A204.1 (cell line): Measurements from ENCODE around the gene GPBP1L1.

ENCODE experiments used
- FAIRE-seq: peaks from 2 replicates; lab custom pipeline; 2012; peaks lifted over from hg19 to GRCh38; lab: Jason Lieb, UNC

GPBP1L1 gene

DNA sequence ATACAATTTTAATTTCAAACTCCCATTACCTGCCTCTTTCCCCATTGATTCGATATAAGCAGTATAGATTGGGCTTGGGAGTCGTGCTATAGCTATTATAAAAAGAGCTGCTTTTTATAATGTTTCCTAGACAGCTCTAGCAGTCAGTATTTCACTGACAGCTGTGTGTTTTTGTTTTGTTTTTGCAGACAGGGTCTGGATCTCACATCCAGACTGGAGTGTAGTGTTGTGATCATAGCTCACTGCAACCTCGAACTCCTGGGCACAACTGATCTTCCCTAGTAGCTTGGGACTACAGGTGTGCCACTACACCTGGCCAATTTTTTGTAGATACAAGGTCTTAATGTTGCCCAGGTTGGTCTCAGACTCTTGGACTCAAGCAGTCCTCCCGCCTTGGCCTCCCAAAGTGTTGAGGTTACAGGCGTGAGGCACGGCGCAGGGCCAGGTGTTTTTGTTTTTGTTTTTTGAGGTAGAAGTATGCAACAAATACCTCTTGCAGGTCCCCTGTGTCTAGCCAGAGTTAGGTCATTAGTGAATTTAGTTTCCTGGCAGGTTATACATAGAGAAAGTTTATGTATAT lies 100.7 kb downstream of the GPBP1L1 start:
- no peak for FAIRE-seq

DNA sequence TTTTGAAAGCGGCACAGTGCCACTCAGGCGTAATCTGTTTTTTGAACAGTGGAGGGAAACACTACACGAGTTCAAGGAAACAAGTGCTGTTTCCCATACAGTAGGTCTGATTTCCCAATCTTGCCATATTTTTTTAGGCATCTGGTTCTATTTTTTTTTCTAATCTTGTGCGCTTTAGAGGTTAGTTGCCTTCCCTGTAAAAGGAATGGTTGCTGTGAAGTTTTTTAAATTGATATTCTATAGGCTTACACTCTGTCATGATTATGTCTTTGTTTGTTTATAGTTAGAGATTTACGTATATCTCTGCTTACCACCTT lies 101.3 kb downstream of the GPBP1L1 start:
- no peak for FAIRE-seq

- FAIRE-seq, result no peak
Measured at GRCh38 chr1:45584351-45585109, 101.8 kb downstream of the GPBP1L1 start.

DNA sequence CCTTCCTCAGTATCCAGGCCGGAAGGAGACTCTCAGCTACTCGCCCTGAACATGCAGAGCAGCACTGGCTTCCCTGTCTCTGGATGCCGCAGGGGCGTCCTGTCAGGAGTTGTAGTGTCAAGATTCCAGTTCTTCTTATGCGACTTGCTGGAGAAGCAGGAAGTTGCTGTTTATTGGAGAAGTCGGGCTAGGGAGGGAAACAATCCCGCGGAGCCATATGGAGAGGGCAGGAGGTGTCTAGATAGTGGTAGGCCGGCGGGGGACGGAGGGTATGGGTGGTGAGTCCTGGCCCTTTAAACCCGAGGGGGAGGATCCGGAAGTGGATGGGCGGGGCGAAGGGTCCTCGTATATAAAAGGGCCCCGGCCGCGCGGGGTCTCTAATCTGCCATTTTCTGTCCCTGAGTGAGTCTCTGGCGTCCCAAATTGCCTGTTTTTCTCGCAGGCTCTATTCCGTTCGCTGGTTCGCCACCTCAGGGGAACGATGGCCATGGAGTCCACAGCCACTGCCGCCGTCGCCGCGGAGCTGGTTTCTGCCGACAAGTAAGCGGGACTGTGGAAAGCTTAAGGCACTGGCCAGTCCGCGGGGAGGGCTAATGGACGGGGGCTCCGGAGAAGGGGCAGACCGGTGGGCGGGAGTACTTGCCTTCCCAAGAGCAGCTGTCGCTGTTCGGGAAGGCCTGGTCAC lies 102.5 kb downstream of the GPBP1L1 start, which contains the start of gene NASP:
TSS of gene NASP (plus strand) at position 376 of the 685 bp plus-strand sequence. CDS start at position 482, 106 bp downstream.
- FAIRE-seq, result no peak

GRCh38 chr1:45583264-45583665 lies 103.1 kb downstream of the GPBP1L1 start:
- peak; percentile 97 for FAIRE-seq
